Measurements from ENCODE around the gene DNAJC8.

Gene DNAJC8

GRCh38 chr1:28259252-28259933 lies 26.6 kb upstream of the DNAJC8 start, which contains the start of gene SESN2 (continued):
- TF ChIP-seq PRDM6 (tag by site-specific recombination; IDR thresholded peaks at IDR 0.05) (no peak), ZNF785 (tag by site-specific recombination; IDR thresholded peaks at IDR 0.05) (no peak), ZNF335 (tag by site-specific recombination; conservative IDR thresholded peaks at IDR 0.05) (peak; percentile 45; the same call in 1 of the 2 replicates), SCRT2 (tag by site-specific recombination; IDR thresholded peaks at IDR 0.05) (no peak), ZNF449 (tag by site-specific recombination; IDR thresholded peaks at IDR 0.05) (no peak), ZNF510 (tag by site-specific recombination; IDR thresholded peaks at IDR 0.05; ENCODE audit: insufficient replicate concordance) (no peak), ZNF623 (tag by site-specific recombination; IDR thresholded peaks at IDR 0.05) (0 out of 2 replicates have a peak, but pooled peaks have one; percentile 14), ZNF837 (tag by site-specific recombination; IDR thresholded peaks at IDR 0.05) (no peak), ZNF175 (tag by site-specific recombination; IDR thresholded peaks at IDR 0.05) (no peak), ZBTB49 (tag by site-specific recombination; IDR thresholded peaks at IDR 0.05; ENCODE audit: low read depth) (no peak), ZNF362 (tag by site-specific recombination; IDR thresholded peaks at IDR 0.05) (no peak), TRIM28 (IDR thresholded peaks at IDR 0.05; ENCODE audit: borderline replicate concordance, low read length) (no peak), ZNF544 (tag by site-specific recombination; IDR thresholded peaks at IDR 0.05) (no peak), ZSCAN18 (tag by site-specific recombination; IDR thresholded peaks at IDR 0.05) (no peak), ZSCAN5A (tag by site-specific recombination; IDR thresholded peaks at IDR 0.05) (0 out of 2 replicates have a peak, but pooled peaks have one; percentile 58), ZNF404 (tag by site-specific recombination; IDR thresholded peaks at IDR 0.05) (no peak), ZSCAN4 (tag by site-specific recombination; IDR thresholded peaks at IDR 0.05) (no peak), ZNF221 (tag by site-specific recombination; IDR thresholded peaks at IDR 0.05; ENCODE audit: borderline replicate concordance) (no peak), SP7 (tag by site-specific recombination; IDR thresholded peaks at IDR 0.05) (peak; percentile 64), ZNF529 (tag by site-specific recombination; IDR thresholded peaks at IDR 0.05; ENCODE audit: insufficient replicate concordance) (no peak), FEZF1 (tag by site-specific recombination; IDR thresholded peaks at IDR 0.05) (no peak), ZNF354C (tag by site-specific recombination; IDR thresholded peaks at IDR 0.05; ENCODE audit: borderline replicate concordance, low read depth) (no peak), HOXC10 (CRISPR knock-in tag; IDR thresholded peaks at IDR 0.05) (no peak), ZXDB (tag by site-specific recombination; IDR thresholded peaks at IDR 0.05) (0 out of 2 replicates have a peak, but pooled peaks have one; percentile 86), ZNF37A (tag by site-specific recombination; IDR thresholded peaks at IDR 0.05) (no peak), MYNN (tag by site-specific recombination; IDR thresholded peaks at IDR 0.05; ENCODE audit: borderline replicate concordance) (no peak)
